Measurements from ENCODE around the gene DLGAP1.

DNA sequence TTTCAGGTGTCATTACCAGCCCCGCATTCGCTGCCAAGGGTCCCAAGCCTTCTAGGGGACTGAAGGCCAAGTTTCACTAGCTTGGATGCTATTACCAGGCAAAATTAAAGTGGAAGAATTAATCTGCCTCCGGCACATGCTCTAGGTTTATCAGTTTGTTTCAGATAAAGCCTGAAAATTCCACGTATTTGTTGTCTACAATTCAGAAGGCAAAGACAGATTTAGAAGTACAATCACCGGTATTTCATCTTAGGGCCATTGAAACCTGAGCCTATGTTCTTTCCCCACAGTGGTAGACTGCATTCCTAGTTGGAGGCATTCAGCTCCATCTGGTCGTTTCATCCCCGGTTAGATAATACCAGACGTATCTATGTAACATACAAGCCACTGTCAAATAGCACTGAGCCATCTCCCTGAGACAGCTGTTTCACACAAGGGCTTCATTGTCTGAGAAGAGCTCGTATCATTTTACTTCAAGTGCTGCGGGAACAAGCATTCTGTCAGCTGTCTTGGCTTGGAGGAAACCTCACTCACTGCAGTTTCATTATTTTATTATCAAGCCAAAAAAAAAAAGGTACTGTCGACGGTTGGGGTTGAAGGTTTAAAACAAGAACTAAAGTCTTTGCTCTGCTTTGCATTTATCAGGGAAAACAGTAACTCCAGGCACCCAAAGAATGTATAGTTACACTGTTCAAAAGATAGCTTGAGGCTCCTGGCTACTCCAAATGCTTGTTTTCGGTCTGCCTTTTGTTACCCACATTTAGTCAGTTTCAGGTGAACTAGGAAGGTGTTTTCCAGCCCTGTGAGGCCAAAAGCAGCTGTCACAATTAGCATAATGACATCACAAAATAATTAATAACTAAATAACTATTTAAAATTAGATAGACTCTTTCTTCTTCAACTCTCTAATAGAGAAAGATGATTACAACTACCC is 928.4 kb downstream of the DLGAP1 start:
- TF ChIP-seq, protein P1, sequence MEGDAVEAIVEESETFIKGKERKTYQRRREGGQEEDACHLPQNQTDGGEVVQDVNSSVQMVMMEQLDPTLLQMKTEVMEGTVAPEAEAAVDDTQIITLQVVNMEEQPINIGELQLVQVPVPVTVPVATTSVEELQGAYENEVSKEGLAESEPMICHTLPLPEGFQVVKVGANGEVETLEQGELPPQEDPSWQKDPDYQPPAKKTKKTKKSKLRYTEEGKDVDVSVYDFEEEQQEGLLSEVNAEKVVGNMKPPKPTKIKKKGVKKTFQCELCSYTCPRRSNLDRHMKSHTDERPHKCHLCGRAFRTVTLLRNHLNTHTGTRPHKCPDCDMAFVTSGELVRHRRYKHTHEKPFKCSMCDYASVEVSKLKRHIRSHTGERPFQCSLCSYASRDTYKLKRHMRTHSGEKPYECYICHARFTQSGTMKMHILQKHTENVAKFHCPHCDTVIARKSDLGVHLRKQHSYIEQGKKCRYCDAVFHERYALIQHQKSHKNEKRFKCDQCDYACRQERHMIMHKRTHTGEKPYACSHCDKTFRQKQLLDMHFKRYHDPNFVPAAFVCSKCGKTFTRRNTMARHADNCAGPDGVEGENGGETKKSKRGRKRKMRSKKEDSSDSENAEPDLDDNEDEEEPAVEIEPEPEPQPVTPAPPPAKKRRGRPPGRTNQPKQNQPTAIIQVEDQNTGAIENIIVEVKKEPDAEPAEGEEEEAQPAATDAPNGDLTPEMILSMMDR (IDR thresholded peaks at IDR 0.05; ENCODE audit: low read depth, low read length): no peak
- no peak for TF ChIP-seq EZH2phosphoT487 (IDR thresholded peaks at IDR 0.05; ENCODE audit: low read depth)
